SK-N-MC (cell line): ENCODE data around the gene KCNK17.

Source experiments
- DNase-seq: peaks from one replicate; pipeline ENCODE4 v3.0.0-alpha.2; 2011; ENCODE audit warnings: low read depth, low spot score
- H3K27ac ChIP-seq: fragments of 200-600 bp; sonication (generic); 2 replicates; pipeline ENCODE4 v1.5.1; 2016; ENCODE audit warnings: mixed run types
- H3K36me3 ChIP-seq: fragments of 200-600 bp; sonication (generic); 2 replicates; pipeline ENCODE4 v1.6.1; 2017; ENCODE audit warnings: antibody characterized with exemption, low read length, mixed read lengths; ENCODE audit not compliant: insufficient read depth
- H3K4me3 ChIP-seq: fragments of 200-600 bp; sonication (generic); 2 replicates; pipeline ENCODE4 v1.5.1; 2016
- H3K9ac ChIP-seq: fragments of 200-600 bp; sonication (generic); 2 replicates; pipeline ENCODE4 v1.8.0; 2017; ENCODE audit warnings: mixed run types, mixed read lengths; ENCODE audit not compliant: insufficient read length
- H3K9me3 ChIP-seq: fragments of 200-600 bp; sonication (generic); 2 replicates; pipeline ENCODE4 v1.6.1; 2017; ENCODE audit warnings: low read depth, mild to moderate bottlenecking, antibody characterized with exemption, low read length, moderate library complexity, mixed read lengths
- EZH2 ChIP-seq: fragments of 200-600 bp; sonication (generic); IDR thresholded peaks from one replicate; pipeline ENCODE4 v1.6.1; 2017; ENCODE audit warnings: antibody characterized with exemption
- FOXP2 ChIP-seq: optimal IDR thresholded peaks from 2 replicates; pipeline ENCODE3; 2011; ENCODE audit warnings: mild to moderate bottlenecking, moderate library complexity; ENCODE audit not compliant: insufficient read depth; ENCODE audit errors: extremely low read length, control extremely low read depth
- POLR2AphosphoS5 ChIP-seq: IDR thresholded peaks from 2 replicates; pipeline ENCODE4 v1.6.1; 2012; ENCODE audit warnings: mild to moderate bottlenecking, low read depth, low read length, borderline replicate concordance

The KCNK17 gene

GRCh38 chr6:39330057-39330456, 15.8 kb upstream of the KCNK17 start:
- Histone ChIP-seq H3K27ac (no peak overlapping the region), H3K36me3 (no peaks in the 10 kb centered on the region), H3K4me3 (no peak overlapping the region), H3K9me3 (no peaks in the 10 kb centered on the region), H3K9ac (no peak overlapping the region)
- no peak for DNase-seq
- no peak for TF ChIP-seq FOXP2
- TF ChIP-seq EZH2, result no peak
- no peak for TF ChIP-seq POLR2AphosphoS5

GRCh38 chr6:39328066-39328465, 13.8 kb upstream of the KCNK17 start:
- Histone ChIP-seq H3K4me3 (no peak overlapping the region), H3K36me3 (no peaks in the 10 kb centered on the region), H3K27ac (no peak overlapping the region), H3K9me3 (no peaks in the 10 kb centered on the region), H3K9ac (no peak overlapping the region)
- no peak for DNase-seq
- TF ChIP-seq EZH2, result no peak
- TF ChIP-seq FOXP2, result no peak
- no peak for TF ChIP-seq POLR2AphosphoS5

- Histone ChIP-seq H3K27ac (no peak overlapping the region), H3K36me3 (no peaks in the 10 kb centered on the region), H3K9ac (no peak overlapping the region), H3K9me3 (no peaks in the 10 kb centered on the region), H3K4me3 (no peak overlapping the region)
- TF ChIP-seq EZH2, result no peak
- no peak for TF ChIP-seq POLR2AphosphoS5
- TF ChIP-seq FOXP2, result no peak
- DNase-seq, result no peak
Measured at GRCh38 chr6:39327507-39327906, 13.3 kb upstream of the KCNK17 start.

GRCh38 chr6:39322306-39322850, 8.2 kb upstream of the KCNK17 start, which contains the start of gene KCNK16:
Gene KCNK16, minus strand, starts transcription at chr6:39322702. Its CDS starts 162 bp downstream, at chr6:39322540.
- TF ChIP-seq FOXP2 (no peak), EZH2 (no peak), POLR2AphosphoS5 (no peak)
- Histone ChIP-seq H3K9me3 (no peaks in the 10 kb centered on the region), H3K9ac (no peak within 1 kb of the TSS), H3K36me3 (no peaks in the 10 kb centered on the region), H3K4me3 (no peak within 1 kb of the TSS), H3K27ac (no peak within 1 kb of the TSS)
- no peak for DNase-seq

GRCh38 chr6:39321761-39322160, 7.5 kb upstream of the KCNK17 start:
- no peak for DNase-seq
- no peaks in the 10 kb centered on the region for H3K36me3 ChIP-seq
- H3K4me3 ChIP-seq, result no peak overlapping the region
- no peak overlapping the region for H3K27ac ChIP-seq
- H3K9me3 ChIP-seq, result no peaks in the 10 kb centered on the region
- H3K9ac ChIP-seq, result no peak overlapping the region
- TF ChIP-seq FOXP2 (no peak), POLR2AphosphoS5 (no peak), EZH2 (no peak)

- Histone ChIP-seq H3K9ac (no peak overlapping the region), H3K36me3 (no peaks in the 10 kb centered on the region), H3K4me3 (no peak overlapping the region), H3K27ac (no peak overlapping the region), H3K9me3 (no peaks in the 10 kb centered on the region)
- DNase-seq, result no peak
- TF ChIP-seq FOXP2, result no peak
- TF ChIP-seq POLR2AphosphoS5, result no peak
- TF ChIP-seq EZH2, result no peak
Measured at GRCh38 chr6:39320363-39320984, 6.3 kb upstream of the KCNK17 start.

GRCh38 chr6:39319621-39320362, 5.6 kb upstream of the KCNK17 start:
- Histone ChIP-seq H3K9me3 (no peaks in the 10 kb centered on the region), H3K4me3 (no peak overlapping the region), H3K36me3 (no peaks in the 10 kb centered on the region), H3K27ac (no peak overlapping the region), H3K9ac (no peak overlapping the region)
- DNase-seq, result no peak
- TF ChIP-seq EZH2, result no peak
- no peak for TF ChIP-seq POLR2AphosphoS5
- no peak for TF ChIP-seq FOXP2

- no peak overlapping the region for H3K9ac ChIP-seq
- no peak overlapping the region for H3K4me3 ChIP-seq
- TF ChIP-seq FOXP2 (no peak), POLR2AphosphoS5 (no peak), EZH2 (no peak)
- DNase-seq, result no peak
- no peak overlapping the region for H3K27ac ChIP-seq
- H3K36me3 ChIP-seq, result no peaks in the 10 kb centered on the region
- H3K9me3 ChIP-seq, result no peaks in the 10 kb centered on the region
Measured at GRCh38 chr6:39317256-39317655, 3.0 kb upstream of the KCNK17 start.
